Gastrocnemius medialis (tissue), 4 donors: ENCODE data around the gene SCARB2.

Source experiments
- CTCF ChIP-seq, 5 experiments: fragments of 450-650 bp in 3 of 5; fragments of 200-600 bp in 2 of 5; sonication (generic) in 2 of 5; IDR thresholded peaks in 4 of 5; conservative IDR thresholded peaks in 1 of 5; 1 replicate in 4 of 5; 2 replicates in 1 of 5; pipeline ENCODE4 v1.5.1; 2016 to 2019; ENCODE audit warnings: antibody characterized with exemption in 5 of 5, mild to moderate bottlenecking in 3 of 5, moderate library complexity in 3 of 5
- POLR2A ChIP-seq, 2 donors: fragments of 450-650 bp; IDR thresholded peaks; one replicate each; pipeline ENCODE4 v1.6.1; 2017; ENCODE audit warnings: antibody characterized with exemption in 2 of 2, mild to moderate bottlenecking in 2 of 2, moderate library complexity in 2 of 2

GRCh38 chr4:76232681-76233080, 19.1 kb upstream of the SCARB2 start:
- TF ChIP-seq CTCF (IDR thresholded peaks at IDR 0.05 in 4 of 5, conservative IDR thresholded peaks at IDR 0.05 in 1 of 5) (no peak), POLR2A (IDR thresholded peaks at IDR 0.05) (no peak)
